Small intestine (tissue), 7 donors: ENCODE measurements around the gene SH2B2. TPM values are rescaled to one million over a fixed set of nuclear protein-coding genes. Genes with fewer than 3 reads are reported as not detected.

ENCODE experiments used
- DNase-seq, 2 donors: peaks; one replicate each; pipeline versions ENCODE4 v3.0.0 to v3.0.0-alpha.2; 2013
- FAIRE-seq: peaks from 2 replicates; lab custom pipeline; 2012; peaks lifted over from hg19 to GRCh38; lab: Jason Lieb, UNC
- H3K27ac ChIP-seq, 3 donors: one replicate each; pipeline ENCODE4 v1.5.1; 2013; ENCODE audit warnings: low read length in 2 of 3, mild to moderate bottlenecking in 2 of 3, control low read depth in 1 of 3, inconsistent platforms in 1 of 3, low read depth in 1 of 3, moderate library complexity in 1 of 3
- H3K27me3 ChIP-seq, 3 donors: one replicate each; pipeline ENCODE4 v1.6.1; 2013; ENCODE audit warnings: low read length in 3 of 3, inconsistent platforms in 1 of 3; ENCODE audit not compliant: control insufficient read depth in 3 of 3, insufficient read depth in 3 of 3
- H3K36me3 ChIP-seq, 3 donors: one replicate each; pipeline ENCODE4 v1.6.1; 2013; ENCODE audit warnings: low read length in 3 of 3, inconsistent platforms in 1 of 3, low read depth in 1 of 3, mild to moderate bottlenecking in 1 of 3, moderate library complexity in 1 of 3; ENCODE audit not compliant: control insufficient read depth in 3 of 3, insufficient read depth in 2 of 3
- H3K4me1 ChIP-seq, 3 donors: one replicate each; pipeline ENCODE4 v1.6.1; 2013; ENCODE audit warnings: low read length in 2 of 3, inconsistent platforms in 1 of 3, low read depth in 1 of 3, mild to moderate bottlenecking in 1 of 3, moderate library complexity in 1 of 3; ENCODE audit not compliant: control insufficient read depth in 3 of 3, insufficient read depth in 2 of 3
- H3K4me3 ChIP-seq, 3 donors: one replicate each; pipeline ENCODE4 v1.5.1; 2013; ENCODE audit warnings: low read length in 3 of 3, control low read depth in 1 of 3, inconsistent platforms in 1 of 3, low read depth in 1 of 3, mild to moderate bottlenecking in 1 of 3, moderate library complexity in 1 of 3
- H3K9me3 ChIP-seq, 2 donors: one replicate each; pipeline ENCODE4 v1.6.1; 2013; ENCODE audit warnings: low read depth in 1 of 2, low read length in 1 of 2; ENCODE audit not compliant: control insufficient read depth in 2 of 2, insufficient read depth in 1 of 2
- WGBS, 3 donors: extraction: QIAGEN DNeasy Blood & Tissue Kit; methylation state at CpG; one replicate each; pipeline ENCODE4 v1.1.7; 2013; 5-methylcytosine and 5-hydroxymethylcytosine counted together
- polyA plus RNA-seq, 4 donors: library from polyadenylated mRNA; stranded (reverse) in 3 of 4; unstranded in 1 of 4; fragments of 200-250 nt in 3 of 4; fragments of 120-200 nt in 1 of 4; gene quantifications; one replicate each; pipeline versions ENCODE4 v1.2.1 to v1.2.3, GENCODE V29; 2013
- donor health status: healthy with polysubstance abuse.
- donor health status: control.
- donor health status: control.
- donor health status: Bipolar disorder and iron deficiency.
- donor health status: healthy.

Gene SH2B2
- polyA plus RNA-seq, 4 donors = 0.67 to 2.5 (median 1.6) TPM

DNA sequence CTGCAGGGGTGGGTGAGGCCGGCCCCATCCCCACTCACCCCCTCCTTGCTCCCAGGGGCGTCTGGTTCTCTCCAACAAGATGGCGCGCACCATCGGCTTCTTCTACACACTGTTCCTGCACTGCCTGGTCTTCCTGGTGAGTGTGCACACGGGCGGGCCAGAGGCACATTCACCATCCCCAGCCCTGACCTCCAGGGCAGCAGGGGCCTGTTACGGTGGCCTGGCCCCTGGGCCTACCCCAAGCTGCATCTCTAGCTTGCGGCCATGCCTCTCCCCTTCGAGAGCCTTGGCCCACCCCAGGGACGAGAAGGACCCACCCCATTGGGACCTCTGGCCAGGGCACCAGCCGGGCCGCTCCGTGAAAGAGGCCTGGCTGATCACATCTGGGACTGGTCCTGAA lies 4.9 kb upstream of the SH2B2 start:
- FAIRE-seq = no peak
- 87 to 95% (median 93%) methylated on average over 14 of the region's 14 CpGs for WGBS, 3 donors
- Histone ChIP-seq H3K36me3 (peaks cover 0 to 29% (median 0%) of the 10 kb centered on the region in 3 donors), H3K4me3 (no peak overlapping the region), H3K9me3 (no peaks in the 10 kb centered on the region), H3K27me3 (peaks cover 0 to 3% (median 0%) of the 10 kb centered on the region in 3 donors), H3K27ac (no peak overlapping the region), H3K4me1 (peaks cover 0 to 10% (median 0%) of the 10 kb centered on the region in 3 donors)
- DNase-seq = no peak

- DNase-seq (no peak), FAIRE-seq (no peak)
- WGBS, 3 donors = 90 to 95% (median 93%) methylated on average over 27 to 32 of the region's 32 CpGs
These were observed 4.0 kb upstream of the SH2B2 start for GRCh38 chr7:102282465-102283362.

GRCh38 chr7:102283477-102284189 lies 3.0 kb upstream of the SH2B2 start:
- FAIRE-seq (no peak), DNase-seq (no peak)
- 78 to 84% (median 80%) methylated on average over 10 of the region's 10 CpGs for WGBS, 3 donors
- Histone ChIP-seq H3K4me3 (no peak overlapping the region), H3K4me1 (peaks cover 0 to 19% (median 0%) of the 10 kb centered on the region in 3 donors), H3K36me3 (peaks cover 0 to 24% (median 0%) of the 10 kb centered on the region in 3 donors), H3K27me3 (peaks cover 0 to 10% (median 0%) of the 10 kb centered on the region in 3 donors), H3K27ac (no peak overlapping the region), H3K9me3 (no peaks in the 10 kb centered on the region)

More at GRCh38 chr7:102282465-102283362, 4.0 kb upstream of the SH2B2 start:
- no peak overlapping the region for H3K27ac ChIP-seq
- H3K4me1 ChIP-seq = peaks cover 0 to 11% (median 0%) of the 10 kb centered on the region in 3 donors
- H3K36me3 ChIP-seq = peaks cover 0 to 27% (median 0%) of the 10 kb centered on the region in 3 donors
- H3K4me3 ChIP-seq = no peak overlapping the region
- H3K9me3 ChIP-seq = no peaks in the 10 kb centered on the region
- peaks cover 0 to 5% (median 0%) of the 10 kb centered on the region in 3 donors for H3K27me3 ChIP-seq

DNA sequence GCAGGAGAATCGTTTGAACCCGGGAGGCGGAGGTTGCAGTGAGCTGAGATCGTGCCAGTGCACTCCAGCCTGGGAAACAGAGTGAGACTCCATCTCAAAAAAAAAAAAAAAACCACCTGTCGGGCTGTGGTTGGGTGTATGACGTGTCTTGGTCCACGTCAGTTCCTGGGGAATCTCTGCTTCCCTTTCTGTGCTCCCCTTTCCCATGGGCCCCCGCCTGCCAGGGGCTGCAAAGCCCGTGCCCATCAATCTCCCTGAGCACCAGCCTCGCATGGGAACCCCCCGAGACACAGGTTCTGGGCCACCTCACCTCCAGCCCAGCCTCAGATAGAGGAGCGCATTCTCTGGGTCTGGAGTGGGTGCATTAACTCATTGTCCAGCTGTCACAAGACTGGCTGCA lies 2.3 kb upstream of the SH2B2 start:
- Histone ChIP-seq H3K27ac (peak overlapping the region in 1 of 3 donors; percentile 21), H3K27me3 (peaks cover 0 to 10% (median 0%) of the 10 kb centered on the region in 3 donors), H3K9me3 (no peaks in the 10 kb centered on the region), H3K4me3 (no peak overlapping the region), H3K4me1 (peaks cover 0 to 17% (median 0%) of the 10 kb centered on the region in 3 donors), H3K36me3 (peaks cover 0 to 24% (median 0%) of the 10 kb centered on the region in 3 donors)
- FAIRE-seq (no peak), DNase-seq (no peak)
- 37 to 58% (median 47%) methylated on average over 11 to 12 of the region's 12 CpGs for WGBS, 3 donors

DNA sequence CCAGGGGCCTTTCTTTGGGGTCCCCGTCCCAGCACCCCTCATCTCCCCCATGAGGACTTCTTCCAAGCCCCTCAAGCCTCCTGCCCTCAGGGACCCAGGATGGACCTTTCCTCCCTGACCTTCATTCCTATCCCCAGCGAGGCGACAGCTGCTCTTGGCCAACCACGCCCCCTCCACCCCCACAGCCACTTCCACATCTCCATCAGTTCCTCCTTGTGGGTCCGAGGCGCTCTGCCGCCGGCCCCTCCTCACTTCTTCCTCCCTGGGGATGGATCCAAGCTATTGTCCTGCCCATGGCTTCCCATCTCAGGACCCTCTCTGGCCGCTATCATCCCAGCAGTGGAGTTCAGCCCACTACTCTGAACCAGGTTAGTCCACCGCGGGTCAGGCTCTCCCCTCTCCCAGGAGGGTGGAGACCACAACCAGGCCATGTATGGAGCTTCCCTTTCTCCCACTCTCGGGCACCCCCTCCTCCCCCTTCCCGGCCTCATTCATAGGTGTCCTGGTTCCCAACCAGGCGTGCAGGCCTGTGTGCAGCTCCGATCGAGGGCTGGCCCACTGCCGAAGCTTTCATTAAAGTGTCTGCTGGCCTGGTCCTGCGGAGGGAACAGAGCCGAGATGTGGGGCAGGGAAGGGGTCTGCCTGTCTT lies 1.7 kb upstream of the SH2B2 start:
- DNase-seq (no peak), FAIRE-seq (no peak)
- H3K36me3 ChIP-seq = peaks cover 0 to 22% (median 0%) of the 10 kb centered on the region in 3 donors
- 42 to 58% (median 48%) methylated on average over 19 of the region's 19 CpGs for WGBS, 3 donors
- H3K27me3 ChIP-seq = peaks cover 0 to 10% (median 0%) of the 10 kb centered on the region in 3 donors
- peak overlapping the region in 1 of 3 donors; percentile 21 for H3K27ac ChIP-seq
- H3K4me1 ChIP-seq = peaks cover 0 to 14% (median 0%) of the 10 kb centered on the region in 3 donors
- H3K4me3 ChIP-seq = no peak overlapping the region
- no peaks in the 10 kb centered on the region for H3K9me3 ChIP-seq

- Histone ChIP-seq H3K27me3 (peaks cover 0 to 10% (median 0%) of the 10 kb centered on the region in 3 donors), H3K27ac (peak overlapping the region in 1 of 3 donors; percentile 86), H3K4me1 (peaks cover 0 to 14% (median 0%) of the 10 kb centered on the region in 3 donors), H3K9me3 (no peaks in the 10 kb centered on the region), H3K36me3 (peaks cover 0 to 17% (median 0%) of the 10 kb centered on the region in 3 donors), H3K4me3 (peak overlapping the region in 2 of 3 donors; percentile 36 to 85)
- WGBS, 3 donors = 28 to 33% (median 28%) methylated on average over 16 to 19 of the region's 19 CpGs
- DNase-seq (no peak), FAIRE-seq (no peak)
These were observed 980 bp upstream of the SH2B2 start for GRCh38 chr7:102285540-102286236.

GRCh38 chr7:102287111-102287980 lies 678 bp downstream of the SH2B2 start:
- H3K4me1 ChIP-seq = peaks cover 0 to 14% (median 0%) of the 10 kb centered on the region in 3 donors
- peak overlapping the region; percentile 59 to 85 (median 66) for H3K4me3 ChIP-seq
- peak; percentile 27 to 74 for DNase-seq
- H3K27me3 ChIP-seq = peaks cover 0 to 10% (median 0%) of the 10 kb centered on the region in 3 donors
- WGBS, 3 donors = 0% methylated on average over 31 to 69 of the region's 69 CpGs
- H3K9me3 ChIP-seq = no peaks in the 10 kb centered on the region
- H3K36me3 ChIP-seq = peaks cover 0 to 8% (median 0%) of the 10 kb centered on the region in 3 donors
- FAIRE-seq = no peak
- peak overlapping the region in 1 of 3 donors; percentile 28 for H3K27ac ChIP-seq
